Ovary (tissue), 3 donors: Measurements from ENCODE around the gene FN3K.

Experiments
- CTCF ChIP-seq, 3 donors: fragments of 450-650 bp in 2 of 3; fragments of 200-600 bp in 1 of 3; IDR thresholded peaks; one replicate each; pipeline versions ENCODE4 v1.5.1 to v1.8.0; 2016 to 2022; ENCODE audit warnings: antibody characterized with exemption in 3 of 3, mild to moderate bottlenecking in 1 of 3
- EP300 ChIP-seq: sonication (generic); formaldehyde crosslinking; IDR thresholded peaks from one replicate; pipeline ENCODE4 v1.6.1; 2017; ENCODE audit warnings: antibody characterized with exemption
- POLR2A ChIP-seq: fragments of 450-650 bp; IDR thresholded peaks from one replicate; pipeline ENCODE4 v1.6.1; 2017; ENCODE audit warnings: antibody characterized with exemption, mild to moderate bottlenecking, moderate library complexity
- donor health status: DM: no; HTN: no; CAD: no.

GRCh38 chr17:82703935-82704865 is 31.2 kb upstream of the FN3K start:
- TF ChIP-seq POLR2A (no peak), CTCF (IDR thresholded peaks at IDR 0.05) (no peak), EP300 (no peak)
